ENCODE measurements around the gene CBX4.

CBX4 gene

DNA sequence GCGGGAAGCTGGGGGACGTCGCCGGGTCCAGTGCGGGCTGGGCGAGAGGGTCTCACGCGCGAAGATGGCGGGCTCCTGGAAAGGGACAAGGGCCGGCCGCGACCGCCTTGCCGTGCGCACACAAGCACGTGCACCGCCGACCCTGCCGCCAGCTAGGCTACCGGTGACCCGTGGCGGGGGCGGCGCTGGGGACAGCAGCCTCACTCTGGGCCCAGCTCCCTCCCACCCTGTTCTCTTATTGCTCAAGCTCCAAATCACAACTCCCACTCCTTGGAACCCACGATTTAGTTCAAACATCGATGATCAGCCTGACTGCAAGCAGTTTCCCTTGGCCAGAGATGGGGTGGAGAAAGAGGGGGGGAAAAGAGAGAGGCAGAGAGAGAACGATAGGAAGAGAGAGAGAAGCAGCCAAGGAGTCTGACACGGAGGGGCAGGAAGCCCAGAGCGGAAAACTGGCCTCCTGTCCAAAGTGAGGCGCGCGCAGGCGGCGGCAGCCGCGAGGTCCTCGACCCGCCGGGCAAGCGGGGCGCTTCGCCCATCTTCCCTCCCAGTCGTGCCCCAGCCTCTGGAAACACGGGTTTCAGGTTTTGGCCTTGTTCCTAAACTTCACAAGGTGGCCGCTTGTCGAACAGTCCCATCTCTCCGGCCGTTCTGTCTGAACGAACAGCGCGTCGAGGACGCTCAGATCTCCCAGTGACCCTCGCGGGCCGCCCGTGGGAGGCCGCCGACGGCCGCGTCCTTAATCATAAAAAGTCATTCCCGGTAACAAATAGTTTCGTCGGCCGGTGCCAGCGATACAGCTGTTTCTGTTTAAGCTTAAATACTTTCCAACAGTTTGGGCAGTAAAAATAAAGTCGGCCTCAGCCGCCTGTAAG lies 40.7 kb downstream of the CBX4 start:
- peak; percentile 36 for DNase-seq

- DNase-seq, result no peak
Measured at GRCh38 chr17:79797492-79798298, 41.5 kb downstream of the CBX4 start.

GRCh38 chr17:79796763-79797491 lies 42.3 kb downstream of the CBX4 start, which contains the start of gene CBX8:
Gene CBX8, minus strand, starts transcription at chr17:79797077. Its CDS starts 79 bp downstream, at chr17:79796998.
- peak; percentile 99 for DNase-seq

DNA sequence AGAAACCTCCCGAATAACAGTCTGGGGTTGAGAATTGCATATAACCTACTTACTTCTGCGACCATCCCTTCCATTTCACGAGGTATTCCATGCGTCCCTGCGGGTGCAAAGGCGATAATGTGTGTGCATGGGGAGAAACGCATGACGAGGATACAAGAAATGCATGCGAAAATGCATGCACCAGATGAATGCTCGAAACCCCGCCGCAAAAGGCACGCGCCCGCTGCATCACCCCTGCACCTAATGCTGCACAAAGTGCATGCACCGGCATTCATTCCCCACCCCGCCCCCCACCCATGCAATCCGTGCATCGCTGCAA lies 42.8 kb downstream of the CBX4 start:
- peak; percentile 26 for DNase-seq

GRCh38 chr17:79795795-79796443 lies 43.3 kb downstream of the CBX4 start:
- no peak for DNase-seq

DNA sequence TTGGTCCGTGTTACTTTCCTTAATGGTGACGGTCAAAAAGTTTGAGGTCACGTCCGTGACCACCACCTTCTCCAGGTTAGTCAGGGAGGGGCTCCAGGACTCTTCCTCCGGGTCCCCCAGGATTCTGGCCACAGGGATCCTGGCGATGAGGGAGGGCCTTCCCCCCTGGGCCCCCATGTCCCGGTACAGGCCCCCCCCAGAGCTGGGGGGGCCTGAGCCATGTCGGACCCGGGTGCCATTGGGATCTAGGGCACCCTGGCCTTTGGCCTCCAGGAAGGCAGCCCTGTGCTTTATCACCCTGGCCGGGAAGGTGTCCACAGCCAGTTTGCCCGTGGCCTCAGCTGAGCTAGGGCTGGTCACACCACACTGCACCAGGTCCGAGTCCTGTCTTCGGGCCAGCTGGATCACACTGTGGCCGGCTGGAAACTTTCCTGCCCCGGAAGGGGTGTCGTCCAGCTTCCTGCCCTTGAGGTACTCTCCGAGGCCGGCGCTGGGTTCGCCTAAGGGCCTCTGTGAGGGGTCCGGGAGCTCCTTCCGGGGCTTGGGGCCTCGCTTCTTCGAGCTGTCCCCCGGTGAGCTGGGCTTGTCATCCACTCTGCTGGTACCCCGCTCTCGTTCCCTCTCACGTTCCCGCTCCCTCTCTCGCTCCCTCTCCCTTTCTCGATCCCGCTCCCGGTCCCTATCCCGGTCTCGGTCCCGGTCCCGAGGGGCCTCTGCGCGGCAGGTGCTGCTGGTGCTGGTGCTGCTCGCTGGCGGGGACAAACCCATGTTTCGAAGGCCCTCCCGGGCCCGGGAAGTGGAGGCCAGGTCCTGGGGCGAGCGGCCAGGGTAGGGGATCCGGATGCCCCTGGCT lies 44.4 kb downstream of the CBX4 start:
- no peak for DNase-seq

DNA sequence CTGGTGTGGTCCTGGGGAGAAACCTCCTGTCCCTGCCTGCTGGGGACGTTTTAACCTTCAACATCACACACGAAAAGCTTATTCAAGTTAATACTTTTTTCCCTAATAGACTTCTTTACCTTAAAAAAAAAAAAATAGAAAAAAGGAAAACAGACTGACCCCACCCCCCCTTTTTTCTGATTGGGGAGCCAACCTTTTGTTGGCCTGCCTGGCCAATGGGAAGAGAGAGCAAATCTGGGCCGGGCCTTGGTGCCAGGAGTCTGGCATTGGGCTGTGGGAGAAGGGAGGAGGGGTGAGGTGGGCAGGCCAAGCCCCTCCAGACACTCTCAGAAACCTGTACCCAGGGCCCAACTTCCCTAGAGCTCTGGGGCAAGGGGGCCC lies 45.3 kb downstream of the CBX4 start:
- no peak for DNase-seq

- peak; percentile 84 for DNase-seq
Measured at GRCh38 chr17:79792984-79793923, 46.0 kb downstream of the CBX4 start.

DNA sequence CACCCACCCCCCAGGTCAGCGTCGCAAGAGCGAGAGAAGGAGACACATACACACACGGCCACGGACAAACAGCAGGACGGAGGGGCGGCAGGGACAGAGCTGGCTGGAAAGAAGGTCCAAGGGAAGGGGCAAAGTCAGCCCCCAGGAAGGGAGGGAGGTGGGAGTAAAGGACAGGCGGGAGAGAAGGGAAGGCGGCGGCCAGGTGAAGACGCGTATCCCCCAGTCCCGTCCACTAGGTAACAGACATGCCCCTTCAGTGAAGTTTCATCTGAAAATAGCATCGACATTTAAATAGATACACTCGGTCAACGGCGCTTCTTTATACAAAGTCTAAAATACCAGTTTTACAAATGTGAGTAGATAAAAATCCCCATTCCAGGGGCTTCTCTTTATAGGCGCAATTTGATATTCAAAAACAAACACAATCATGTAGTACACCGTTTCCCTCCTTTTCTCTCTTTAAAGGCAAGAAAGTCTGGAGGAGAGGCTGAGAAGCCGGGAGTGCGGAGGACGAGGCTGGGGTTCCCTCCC lies 46.8 kb downstream of the CBX4 start:
- DNase-seq, result no peak

GRCh38 chr17:79791735-79792161 lies 47.5 kb downstream of the CBX4 start:
- DNase-seq, result no peak

- DNase-seq, result no peak
Measured at GRCh38 chr17:79790805-79791734, 48.2 kb downstream of the CBX4 start.

DNA sequence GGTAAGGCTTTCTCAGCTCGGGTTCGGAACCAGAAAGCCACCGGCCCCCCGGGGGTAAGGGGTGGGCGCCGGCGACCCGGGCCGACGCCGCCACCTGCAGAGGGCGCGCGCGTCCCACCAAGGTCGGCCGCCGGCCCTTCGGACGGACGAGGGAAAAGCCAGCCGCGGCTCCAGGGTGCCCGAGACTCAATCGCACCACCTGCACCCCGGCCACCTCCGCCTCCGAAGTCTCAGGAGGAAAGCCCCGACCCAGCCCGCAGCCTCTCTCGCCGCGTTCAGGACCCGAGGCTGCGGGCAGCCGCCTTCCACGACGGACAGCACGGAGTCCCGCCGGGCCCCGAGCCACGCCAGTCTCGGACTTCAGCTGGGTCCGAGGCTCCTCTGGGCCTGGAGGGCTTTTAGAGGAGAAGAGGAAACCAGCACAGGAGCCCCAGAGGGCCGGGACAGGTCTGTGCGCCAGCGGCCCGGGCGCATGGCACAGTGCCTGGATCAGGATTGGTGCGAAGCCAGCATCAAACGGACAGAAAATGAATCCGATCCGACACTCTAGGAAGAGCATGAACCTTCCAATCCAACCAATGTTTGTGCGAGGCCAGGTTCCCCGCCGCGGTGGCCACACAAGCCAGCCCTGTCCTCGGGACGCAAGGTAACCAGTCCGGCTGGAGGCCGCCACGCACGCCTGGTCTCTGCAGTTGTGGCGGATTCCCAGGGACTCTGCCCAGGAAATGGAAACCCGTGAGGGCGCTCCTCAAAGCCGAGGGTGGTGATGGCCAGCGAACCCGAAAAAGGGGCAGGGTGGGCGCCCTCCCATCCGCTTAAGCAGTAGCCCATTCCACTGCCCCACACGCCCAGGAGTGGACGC lies 49.1 kb downstream of the CBX4 start:
- DNase-seq, result no peak

GRCh38 chr17:79788989-79789942 lies 50.0 kb downstream of the CBX4 start:
- DNase-seq, result no peak

GRCh38 chr17:79788455-79788854 lies 50.8 kb downstream of the CBX4 start:
- DNase-seq, result no peak

DNA sequence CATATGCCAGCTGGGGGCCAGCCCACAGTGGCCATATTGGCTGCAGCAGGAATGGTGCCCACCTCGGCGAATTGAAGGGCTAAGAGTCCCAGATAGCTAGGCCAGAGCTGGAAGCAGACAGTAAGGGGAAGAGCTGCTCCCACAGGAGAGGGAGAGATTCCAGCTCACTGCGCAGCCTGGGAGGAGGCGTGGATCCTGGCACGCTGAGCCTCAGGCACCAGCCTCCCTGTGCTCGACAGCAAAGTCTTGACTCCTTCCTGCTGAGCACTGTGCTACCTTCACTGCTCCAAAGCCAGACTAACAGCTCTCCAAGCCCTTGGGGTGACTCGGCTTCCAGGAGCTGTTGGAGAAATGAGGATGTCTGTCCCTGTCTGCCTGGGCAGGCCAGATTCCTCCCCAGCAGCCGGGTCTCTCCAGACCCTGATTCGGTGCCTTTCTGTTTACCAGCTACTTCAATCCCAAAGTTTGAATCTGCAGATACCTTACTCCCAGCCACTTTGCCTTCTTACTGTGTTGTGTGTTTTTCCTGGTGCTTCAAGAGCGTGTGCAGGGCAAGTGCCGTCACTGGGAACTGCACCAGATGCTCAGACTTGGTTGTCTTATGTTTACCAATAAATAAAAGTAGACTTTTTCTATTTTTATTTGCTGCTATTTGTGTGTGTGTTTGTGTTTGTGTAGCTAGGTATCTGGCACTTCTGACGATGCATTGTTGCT lies 52.2 kb downstream of the CBX4 start:
- DNase-seq, result no peak

Data from fibroblast of upper back skin (primary cell).